GM12873 (cell line): ENCODE results near the gene SPECC1.
A peak's percentile ranks its signal among the peaks of the same experiment; 100 is the strongest.

Experiments used
- CTCF ChIP-seq: IDR thresholded peaks from 2 replicates; pipeline ENCODE4 v1.5.1; 2012; ENCODE audit warnings: low read depth, mild to moderate bottlenecking, moderate library complexity, low read length, control low read depth; ENCODE audit not compliant: insufficient read depth; ENCODE audit errors: missing control alignments

SPECC1 gene

GRCh38 chr17:19979917-19980770 is 29.0 kb upstream of the SPECC1 start:
- TF ChIP-seq CTCF: no peak

DNA sequence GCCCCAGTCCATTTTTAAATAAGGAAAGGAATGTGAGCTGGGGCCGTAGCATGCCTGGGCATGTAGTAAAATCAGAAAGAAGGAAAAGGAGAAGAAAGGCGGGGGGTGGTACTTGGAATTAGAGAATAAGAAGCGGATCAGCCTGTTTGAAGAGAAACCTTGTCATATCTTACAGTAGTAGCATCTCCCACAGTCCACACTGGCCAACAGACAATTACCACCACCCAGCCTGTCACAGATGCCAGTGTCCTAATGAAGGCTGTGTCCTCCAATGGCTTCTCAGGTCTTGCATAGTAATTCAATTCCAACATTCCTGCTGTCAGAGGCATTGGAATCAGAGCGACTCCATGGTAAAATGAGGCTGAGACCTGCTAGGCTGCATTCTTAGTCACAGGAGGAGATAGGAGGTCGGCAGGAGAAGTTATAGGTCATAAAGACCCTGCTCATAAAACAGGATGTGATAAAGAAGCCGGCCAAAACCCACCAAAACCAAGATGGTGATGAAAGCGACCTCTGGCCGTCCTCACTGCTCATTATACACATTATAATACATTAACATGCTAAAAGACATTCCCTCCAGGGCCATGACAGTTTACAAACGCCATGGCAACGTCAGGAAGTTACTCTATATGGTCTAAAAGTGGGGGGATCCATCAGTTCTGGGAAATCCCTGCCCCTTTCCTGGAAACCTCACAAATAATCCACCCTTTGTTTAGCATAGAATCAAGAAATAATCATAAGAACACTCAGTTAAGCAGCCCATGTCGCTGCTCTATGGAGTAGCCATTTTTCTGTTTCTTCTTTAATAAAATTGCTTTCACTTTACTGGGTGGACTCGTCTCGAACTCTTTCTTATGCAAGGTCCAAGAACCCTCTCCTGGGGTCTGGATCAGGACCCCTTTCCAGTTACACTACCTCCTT is 22.0 kb upstream of the SPECC1 start:
- no peak for TF ChIP-seq CTCF

DNA sequence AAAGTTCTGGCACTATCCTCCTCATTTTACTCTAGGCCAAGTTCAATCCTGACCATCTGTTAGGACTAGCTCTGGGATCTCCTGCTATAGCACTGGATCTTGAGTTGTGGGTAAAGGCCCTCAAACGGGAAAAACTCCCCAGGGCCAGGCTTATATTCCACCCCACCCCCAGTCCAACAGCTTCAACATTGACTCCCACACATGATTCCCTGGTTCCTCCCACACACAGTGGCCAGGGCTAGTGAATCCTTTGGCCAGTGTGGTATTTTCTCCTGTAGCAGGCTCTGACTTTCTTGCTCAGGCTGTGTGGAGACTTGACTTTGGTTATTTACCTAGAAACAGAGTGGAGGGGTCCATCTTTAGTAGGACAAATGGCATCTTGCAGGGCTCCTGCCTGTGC is 21.3 kb upstream of the SPECC1 start:
- no peak for TF ChIP-seq CTCF

GRCh38 chr17:19991252-19991885 is 17.8 kb upstream of the SPECC1 start:
- TF ChIP-seq CTCF: no peak

DNA sequence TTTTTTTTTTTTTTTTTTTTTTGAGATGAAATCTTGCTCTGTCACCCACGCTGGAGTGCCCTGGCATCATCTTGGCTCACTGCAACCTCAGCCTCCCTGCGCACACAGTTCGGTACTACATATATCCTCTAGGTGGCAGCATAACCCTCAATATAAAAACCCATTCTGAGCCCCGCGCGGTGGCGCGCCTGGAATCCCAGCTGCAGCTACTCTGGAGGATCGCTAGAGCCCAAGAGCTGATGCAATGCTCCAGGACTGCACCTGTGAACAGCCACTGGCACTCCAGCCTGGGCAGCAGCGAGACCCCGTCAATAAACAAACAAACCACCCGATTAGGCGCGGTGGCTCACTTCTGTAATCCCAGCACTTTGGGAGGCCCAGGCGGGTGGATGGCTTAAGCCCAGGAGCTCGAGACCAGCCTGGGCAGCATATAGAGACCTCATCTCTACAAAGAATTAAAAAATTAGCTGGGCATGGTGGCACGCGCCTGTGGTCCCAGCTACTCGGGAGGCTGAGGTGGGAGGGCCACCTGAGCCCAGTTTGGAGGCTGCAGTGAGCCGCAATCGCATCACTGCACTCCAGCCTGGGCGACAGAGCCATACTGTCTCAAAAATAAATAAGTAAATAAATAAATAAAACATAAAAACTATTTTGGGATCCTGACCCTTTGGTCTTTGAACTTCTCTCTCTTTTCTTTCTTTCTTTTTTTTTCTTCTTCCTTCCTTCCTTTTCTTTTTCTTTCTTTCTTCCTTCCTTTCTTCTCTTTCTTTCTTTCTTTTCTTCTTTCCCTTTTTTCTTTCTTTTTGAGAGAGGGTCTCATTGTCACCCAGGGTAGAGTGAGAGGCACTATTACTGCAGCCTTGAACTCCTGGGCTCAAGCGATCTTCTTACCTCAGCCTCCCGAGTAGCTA is 16.1 kb upstream of the SPECC1 start:
- TF ChIP-seq CTCF: peak; percentile 68

GRCh38 chr17:19996086-19996485 is 13.1 kb upstream of the SPECC1 start:
- TF ChIP-seq CTCF: no peak
